ENCODE results near the gene CFAP92. TPM values are rescaled to one million over a fixed set of nuclear protein-coding genes. Genes with fewer than 3 reads are reported as not detected.

The CFAP92 gene
- total and polyA plus RNA-seq, 4 donors: 0.05 to 0.25 (median 0.06) TPM; not detected in 1

DNA sequence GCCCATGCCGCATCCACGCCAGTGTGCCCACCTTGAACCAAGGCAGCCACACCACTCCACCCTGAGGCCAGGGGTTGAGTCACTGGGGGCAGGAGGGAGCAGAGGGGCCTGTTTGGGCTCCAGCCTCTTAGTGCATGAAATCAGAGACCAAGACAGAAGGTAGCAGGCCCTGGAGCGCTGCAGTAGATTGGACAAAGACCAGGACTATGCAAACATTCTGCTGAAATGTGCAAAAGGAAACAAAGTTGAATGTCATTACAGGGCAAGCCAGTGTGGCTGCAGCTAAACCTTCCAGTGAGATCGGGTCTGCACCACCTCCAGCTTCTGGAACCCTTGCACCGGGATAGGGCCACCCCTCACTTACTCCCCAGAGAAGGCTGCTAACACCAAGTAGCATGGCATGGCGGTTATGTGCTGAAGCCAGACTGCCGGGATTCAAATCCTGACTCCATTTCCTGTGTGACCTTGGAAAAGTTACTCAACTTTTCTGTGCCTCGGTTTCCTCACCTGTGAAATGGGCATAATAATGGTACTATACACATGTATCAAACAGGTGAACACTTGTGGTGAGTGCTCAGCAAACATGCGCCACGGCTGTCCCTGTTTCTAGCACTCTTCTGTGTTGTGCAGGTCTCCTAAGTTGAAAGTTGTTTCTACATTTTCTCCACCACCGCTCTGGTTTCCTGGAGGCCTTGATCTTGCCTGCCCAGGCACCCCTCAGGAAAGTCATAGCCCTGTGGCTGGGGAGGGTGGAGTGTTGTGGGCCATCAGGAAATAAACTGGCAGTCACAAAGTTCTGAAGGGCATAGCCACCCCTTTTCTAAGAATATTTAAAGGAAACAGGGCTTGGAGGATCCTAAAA, 41.7 kb upstream of the CFAP92 start:
- Histone ChIP-seq H3K27ac (ENCODE audit: low read depth in 1 of 2, low read length in 2 of 2) (no peak overlapping the region), H3K36me3 (ENCODE audit: control insufficient read depth in 4 of 4, insufficient read depth in 3 of 4, low read depth in 1 of 4, low read length in 3 of 4) (no peaks in the 10 kb centered on the region), H3K9ac (ENCODE audit: low read depth in 1 of 2, low read length in 2 of 2) (no peak overlapping the region), H3K27me3 (ENCODE audit: control insufficient read depth in 4 of 4, insufficient read depth in 4 of 4, low read length in 3 of 4) (no peaks in the 10 kb centered on the region), H3K4me1 (ENCODE audit: control insufficient read depth in 4 of 4, insufficient read depth in 4 of 4, low read length in 3 of 4) (peaks cover 0 to 7% (median 4%) of the 10 kb centered on the region in 4 donors), H3K9me3 (ENCODE audit: control insufficient read depth in 4 of 4, low read length in 3 of 4) (peaks cover 0 to under 1% (median 0%) of the 10 kb centered on the region in 4 donors), H3K4me3 (ENCODE audit: low read depth in 1 of 3, low read length in 3 of 3) (no peak overlapping the region)
- WGBS: 70% methylated on average over 11 of the region's 11 CpGs
- no peak for TF ChIP-seq JUND (IDR thresholded peaks at IDR 0.05)
- no peak for TF ChIP-seq YY1 (IDR thresholded peaks at IDR 0.05)
- no peak for TF ChIP-seq NR2F2 (IDR thresholded peaks at IDR 0.05)
- TF ChIP-seq, protein P1, sequence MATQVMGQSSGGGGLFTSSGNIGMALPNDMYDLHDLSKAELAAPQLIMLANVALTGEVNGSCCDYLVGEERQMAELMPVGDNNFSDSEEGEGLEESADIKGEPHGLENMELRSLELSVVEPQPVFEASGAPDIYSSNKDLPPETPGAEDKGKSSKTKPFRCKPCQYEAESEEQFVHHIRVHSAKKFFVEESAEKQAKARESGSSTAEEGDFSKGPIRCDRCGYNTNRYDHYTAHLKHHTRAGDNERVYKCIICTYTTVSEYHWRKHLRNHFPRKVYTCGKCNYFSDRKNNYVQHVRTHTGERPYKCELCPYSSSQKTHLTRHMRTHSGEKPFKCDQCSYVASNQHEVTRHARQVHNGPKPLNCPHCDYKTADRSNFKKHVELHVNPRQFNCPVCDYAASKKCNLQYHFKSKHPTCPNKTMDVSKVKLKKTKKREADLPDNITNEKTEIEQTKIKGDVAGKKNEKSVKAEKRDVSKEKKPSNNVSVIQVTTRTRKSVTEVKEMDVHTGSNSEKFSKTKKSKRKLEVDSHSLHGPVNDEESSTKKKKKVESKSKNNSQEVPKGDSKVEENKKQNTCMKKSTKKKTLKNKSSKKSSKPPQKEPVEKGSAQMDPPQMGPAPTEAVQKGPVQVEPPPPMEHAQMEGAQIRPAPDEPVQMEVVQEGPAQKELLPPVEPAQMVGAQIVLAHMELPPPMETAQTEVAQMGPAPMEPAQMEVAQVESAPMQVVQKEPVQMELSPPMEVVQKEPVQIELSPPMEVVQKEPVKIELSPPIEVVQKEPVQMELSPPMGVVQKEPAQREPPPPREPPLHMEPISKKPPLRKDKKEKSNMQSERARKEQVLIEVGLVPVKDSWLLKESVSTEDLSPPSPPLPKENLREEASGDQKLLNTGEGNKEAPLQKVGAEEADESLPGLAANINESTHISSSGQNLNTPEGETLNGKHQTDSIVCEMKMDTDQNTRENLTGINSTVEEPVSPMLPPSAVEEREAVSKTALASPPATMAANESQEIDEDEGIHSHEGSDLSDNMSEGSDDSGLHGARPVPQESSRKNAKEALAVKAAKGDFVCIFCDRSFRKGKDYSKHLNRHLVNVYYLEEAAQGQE (IDR thresholded peaks at IDR 0.05): no peak
- TF ChIP-seq GABPA (IDR thresholded peaks at IDR 0.05 in 1 of 2, conservative IDR thresholded peaks at IDR 0.05 in 1 of 2): no peak
- no peak for TF ChIP-seq HNF4A (conservative IDR thresholded peaks at IDR 0.05)
- TF ChIP-seq, protein P2, sequence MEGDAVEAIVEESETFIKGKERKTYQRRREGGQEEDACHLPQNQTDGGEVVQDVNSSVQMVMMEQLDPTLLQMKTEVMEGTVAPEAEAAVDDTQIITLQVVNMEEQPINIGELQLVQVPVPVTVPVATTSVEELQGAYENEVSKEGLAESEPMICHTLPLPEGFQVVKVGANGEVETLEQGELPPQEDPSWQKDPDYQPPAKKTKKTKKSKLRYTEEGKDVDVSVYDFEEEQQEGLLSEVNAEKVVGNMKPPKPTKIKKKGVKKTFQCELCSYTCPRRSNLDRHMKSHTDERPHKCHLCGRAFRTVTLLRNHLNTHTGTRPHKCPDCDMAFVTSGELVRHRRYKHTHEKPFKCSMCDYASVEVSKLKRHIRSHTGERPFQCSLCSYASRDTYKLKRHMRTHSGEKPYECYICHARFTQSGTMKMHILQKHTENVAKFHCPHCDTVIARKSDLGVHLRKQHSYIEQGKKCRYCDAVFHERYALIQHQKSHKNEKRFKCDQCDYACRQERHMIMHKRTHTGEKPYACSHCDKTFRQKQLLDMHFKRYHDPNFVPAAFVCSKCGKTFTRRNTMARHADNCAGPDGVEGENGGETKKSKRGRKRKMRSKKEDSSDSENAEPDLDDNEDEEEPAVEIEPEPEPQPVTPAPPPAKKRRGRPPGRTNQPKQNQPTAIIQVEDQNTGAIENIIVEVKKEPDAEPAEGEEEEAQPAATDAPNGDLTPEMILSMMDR (IDR thresholded peaks at IDR 0.05; ENCODE audit: low read depth, low read length, missing input control): no peak
- TF ChIP-seq TAF1 (conservative IDR thresholded peaks at IDR 0.05): no peak
- TF ChIP-seq, protein P3, sequence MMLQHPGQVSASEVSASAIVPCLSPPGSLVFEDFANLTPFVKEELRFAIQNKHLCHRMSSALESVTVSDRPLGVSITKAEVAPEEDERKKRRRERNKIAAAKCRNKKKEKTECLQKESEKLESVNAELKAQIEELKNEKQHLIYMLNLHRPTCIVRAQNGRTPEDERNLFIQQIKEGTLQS (IDR thresholded peaks at IDR 0.05): no peak
- DNase-seq (ENCODE audit: low spot score): no peak

DNA sequence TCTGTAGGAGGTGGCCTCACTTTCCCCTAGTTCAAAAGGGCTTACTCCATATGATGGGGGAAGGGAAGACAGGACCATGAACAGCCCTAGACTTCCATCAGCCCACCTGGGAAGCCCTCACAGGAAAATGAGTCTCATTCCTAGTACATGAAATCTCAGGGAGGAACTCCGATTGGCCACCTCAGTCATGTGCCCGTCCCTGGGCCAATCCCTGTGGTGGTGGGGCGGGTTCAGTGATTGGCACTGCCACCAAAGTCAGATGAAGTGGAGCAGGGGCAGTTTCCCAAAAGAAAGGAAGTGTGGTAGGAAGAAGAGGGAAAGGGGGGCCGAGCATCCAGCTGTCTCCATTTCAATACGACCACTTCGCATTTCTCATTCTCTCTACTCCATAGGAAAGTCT, 40.8 kb upstream of the CFAP92 start:
- H3K9me3 ChIP-seq (ENCODE audit: control insufficient read depth in 4 of 4, low read length in 3 of 4): peaks cover 0 to 6% (median 0%) of the 10 kb centered on the region in 4 donors
- whole genome bisulfite sequencing: 90% methylated on average over 6 of the region's 6 CpGs
- H3K27ac ChIP-seq (ENCODE audit: low read depth in 1 of 2, low read length in 2 of 2): no peak overlapping the region
- no peaks in the 10 kb centered on the region for H3K27me3 ChIP-seq (ENCODE audit: control insufficient read depth in 4 of 4, insufficient read depth in 4 of 4, low read length in 3 of 4)
- H3K9ac ChIP-seq (ENCODE audit: low read depth in 1 of 2, low read length in 2 of 2): no peak overlapping the region
- peaks cover 0 to 7% (median 4%) of the 10 kb centered on the region in 4 donors for H3K4me1 ChIP-seq (ENCODE audit: control insufficient read depth in 4 of 4, insufficient read depth in 4 of 4, low read length in 3 of 4)
- no peak for DNase-seq (ENCODE audit: low spot score)
- no peaks in the 10 kb centered on the region for H3K36me3 ChIP-seq (ENCODE audit: control insufficient read depth in 4 of 4, insufficient read depth in 3 of 4, low read depth in 1 of 4, low read length in 3 of 4)
- no peak overlapping the region for H3K4me3 ChIP-seq (ENCODE audit: low read depth in 1 of 3, low read length in 3 of 3)
- no peak for TF ChIP-seq RAD21 (IDR thresholded peaks at IDR 0.05)
- TF ChIP-seq, protein P4, sequence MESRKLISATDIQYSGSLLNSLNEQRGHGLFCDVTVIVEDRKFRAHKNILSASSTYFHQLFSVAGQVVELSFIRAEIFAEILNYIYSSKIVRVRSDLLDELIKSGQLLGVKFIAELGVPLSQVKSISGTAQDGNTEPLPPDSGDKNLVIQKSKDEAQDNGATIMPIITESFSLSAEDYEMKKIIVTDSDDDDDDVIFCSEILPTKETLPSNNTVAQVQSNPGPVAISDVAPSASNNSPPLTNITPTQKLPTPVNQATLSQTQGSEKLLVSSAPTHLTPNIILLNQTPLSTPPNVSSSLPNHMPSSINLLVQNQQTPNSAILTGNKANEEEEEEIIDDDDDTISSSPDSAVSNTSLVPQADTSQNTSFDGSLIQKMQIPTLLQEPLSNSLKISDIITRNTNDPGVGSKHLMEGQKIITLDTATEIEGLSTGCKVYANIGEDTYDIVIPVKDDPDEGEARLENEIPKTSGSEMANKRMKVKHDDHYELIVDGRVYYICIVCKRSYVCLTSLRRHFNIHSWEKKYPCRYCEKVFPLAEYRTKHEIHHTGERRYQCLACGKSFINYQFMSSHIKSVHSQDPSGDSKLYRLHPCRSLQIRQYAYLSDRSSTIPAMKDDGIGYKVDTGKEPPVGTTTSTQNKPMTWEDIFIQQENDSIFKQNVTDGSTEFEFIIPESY (IDR thresholded peaks at IDR 0.05): no peak
- TF ChIP-seq NR2F2 (IDR thresholded peaks at IDR 0.05): no peak
- TF ChIP-seq, protein P1 (IDR thresholded peaks at IDR 0.05): no peak
- TF ChIP-seq, protein P2 (IDR thresholded peaks at IDR 0.05; ENCODE audit: low read depth, low read length, missing input control): no peak
- TF ChIP-seq JUND (IDR thresholded peaks at IDR 0.05): no peak
- TF ChIP-seq, protein P5, sequence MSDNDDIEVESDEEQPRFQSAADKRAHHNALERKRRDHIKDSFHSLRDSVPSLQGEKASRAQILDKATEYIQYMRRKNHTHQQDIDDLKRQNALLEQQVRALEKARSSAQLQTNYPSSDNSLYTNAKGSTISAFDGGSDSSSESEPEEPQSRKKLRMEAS (IDR thresholded peaks at IDR 0.05): no peak
- no peak for TF ChIP-seq RXRA (IDR thresholded peaks at IDR 0.05)
- TF ChIP-seq, protein P3 (IDR thresholded peaks at IDR 0.05): no peak
- no peak for TF ChIP-seq SP1 (IDR thresholded peaks at IDR 0.05)
- no peak for TF ChIP-seq HNF4A (conservative IDR thresholded peaks at IDR 0.05)
- no peak for TF ChIP-seq YY1 (IDR thresholded peaks at IDR 0.05)
- TF ChIP-seq TAF1 (conservative IDR thresholded peaks at IDR 0.05): no peak

Measured in liver (tissue), 9 donors.